ENCODE data around the gene TP53.

The TP53 gene

GRCh38 chr17:7685533-7686221 is 1.6 kb downstream of the TP53 start:
- Histone ChIP-seq H3K4me1 (ENCODE audit: control insufficient read depth, insufficient read depth, low read length) (peaks cover 10% of the 10 kb centered on the region), H3K9ac (ENCODE audit: low read length) (peak overlapping the region; percentile 96), H3K9me3 (ENCODE audit: control insufficient read depth, low read length) (no peaks in the 10 kb centered on the region), H3K36me3 (ENCODE audit: control insufficient read depth, insufficient read depth, low read length) (no peaks in the 10 kb centered on the region), H3K27me3 (ENCODE audit: control insufficient read depth, insufficient read depth, low read length) (no peaks in the 10 kb centered on the region), H3K4me3 (ENCODE audit: low read length) (peak overlapping the region; percentile 97)

DNA sequence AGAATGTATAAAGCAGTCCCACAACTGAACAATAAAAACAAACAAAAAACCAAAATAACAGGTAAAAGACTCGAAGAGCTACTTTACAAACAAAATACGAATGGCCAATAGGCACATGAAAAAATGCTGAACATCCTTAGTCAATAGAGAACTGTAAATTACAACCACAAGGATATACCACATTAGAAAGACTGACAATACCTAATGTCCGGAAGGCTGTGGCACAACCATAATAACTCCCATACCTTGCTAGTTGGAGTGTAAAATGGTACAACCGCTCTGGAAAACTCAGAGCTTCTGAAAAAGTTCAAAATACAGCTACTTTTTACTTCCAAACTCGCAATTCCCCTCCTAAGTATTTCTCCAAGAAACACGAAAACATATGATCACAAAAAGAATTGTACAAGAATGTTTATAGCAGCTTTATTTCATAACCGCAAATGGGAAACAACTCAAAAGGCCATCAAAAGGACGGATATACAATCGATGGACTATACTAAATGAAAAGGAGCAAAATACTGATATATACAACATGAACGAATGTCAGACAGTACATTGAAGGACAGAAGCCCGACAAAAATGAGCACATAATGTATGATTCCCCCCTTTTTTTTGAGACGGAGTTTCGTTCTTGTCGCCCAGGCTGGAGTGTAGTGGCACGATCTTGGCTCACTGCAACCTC is 2.3 kb downstream of the TP53 start:
- Histone ChIP-seq H3K9me3 (ENCODE audit: control insufficient read depth, low read length) (no peaks in the 10 kb centered on the region), H3K4me3 (ENCODE audit: low read length) (peak overlapping the region; percentile 97), H3K27me3 (ENCODE audit: control insufficient read depth, insufficient read depth, low read length) (no peaks in the 10 kb centered on the region), H3K9ac (ENCODE audit: low read length) (peak overlapping the region; percentile 96), H3K4me1 (ENCODE audit: control insufficient read depth, insufficient read depth, low read length) (peaks cover 10% of the 10 kb centered on the region), H3K36me3 (ENCODE audit: control insufficient read depth, insufficient read depth, low read length) (no peaks in the 10 kb centered on the region)

- Histone ChIP-seq H3K4me1 (ENCODE audit: control insufficient read depth, insufficient read depth, low read length) (peaks cover 2% of the 10 kb centered on the region), H3K27me3 (ENCODE audit: control insufficient read depth, insufficient read depth, low read length) (no peaks in the 10 kb centered on the region), H3K4me3 (ENCODE audit: low read length) (no peak overlapping the region)
Measured at GRCh38 chr17:7677388-7678067, 9.8 kb downstream of the TP53 start.

GRCh38 chr17:7676533-7676932 is 10.8 kb downstream of the TP53 start:
- H3K9me3 ChIP-seq (ENCODE audit: control insufficient read depth, low read length): no peaks in the 10 kb centered on the region
- no peak overlapping the region for H3K9ac ChIP-seq (ENCODE audit: low read length)
- no peak overlapping the region for H3K4me3 ChIP-seq (ENCODE audit: low read length)
- H3K4me1 ChIP-seq (ENCODE audit: control insufficient read depth, insufficient read depth, low read length): peaks cover 2% of the 10 kb centered on the region
- H3K27me3 ChIP-seq (ENCODE audit: control insufficient read depth, insufficient read depth, low read length): no peaks in the 10 kb centered on the region
- peaks cover 10% of the 10 kb centered on the region for H3K36me3 ChIP-seq (ENCODE audit: control insufficient read depth, insufficient read depth, low read length)

More at GRCh38 chr17:7677388-7678067, 9.8 kb downstream of the TP53 start:
- H3K9ac ChIP-seq (ENCODE audit: low read length): no peak overlapping the region
- no peaks in the 10 kb centered on the region for H3K9me3 ChIP-seq (ENCODE audit: control insufficient read depth, low read length)
- peaks cover 10% of the 10 kb centered on the region for H3K36me3 ChIP-seq (ENCODE audit: control insufficient read depth, insufficient read depth, low read length)

DNA sequence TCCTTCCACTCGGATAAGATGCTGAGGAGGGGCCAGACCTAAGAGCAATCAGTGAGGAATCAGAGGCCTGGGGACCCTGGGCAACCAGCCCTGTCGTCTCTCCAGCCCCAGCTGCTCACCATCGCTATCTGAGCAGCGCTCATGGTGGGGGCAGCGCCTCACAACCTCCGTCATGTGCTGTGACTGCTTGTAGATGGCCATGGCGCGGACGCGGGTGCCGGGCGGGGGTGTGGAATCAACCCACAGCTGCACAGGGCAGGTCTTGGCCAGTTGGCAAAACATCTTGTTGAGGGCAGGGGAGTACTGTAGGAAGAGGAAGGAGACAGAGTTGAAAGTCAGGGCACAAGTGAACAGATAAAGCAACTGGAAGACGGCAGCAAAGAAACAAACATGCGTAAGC is 12.4 kb downstream of the TP53 start:
- Histone ChIP-seq H3K4me3 (ENCODE audit: low read length) (no peak overlapping the region), H3K9ac (ENCODE audit: low read length) (no peak overlapping the region), H3K9me3 (ENCODE audit: control insufficient read depth, low read length) (no peaks in the 10 kb centered on the region), H3K36me3 (ENCODE audit: control insufficient read depth, insufficient read depth, low read length) (peaks cover 10% of the 10 kb centered on the region), H3K27me3 (ENCODE audit: control insufficient read depth, insufficient read depth, low read length) (no peaks in the 10 kb centered on the region), H3K4me1 (ENCODE audit: control insufficient read depth, insufficient read depth, low read length) (peaks cover 2% of the 10 kb centered on the region)

GRCh38 chr17:7673239-7673638 is 14.1 kb downstream of the TP53 start:
- Histone ChIP-seq H3K9me3 (ENCODE audit: control insufficient read depth, low read length) (no peaks in the 10 kb centered on the region), H3K36me3 (ENCODE audit: control insufficient read depth, insufficient read depth, low read length) (peaks cover 10% of the 10 kb centered on the region), H3K9ac (ENCODE audit: low read length) (no peak overlapping the region), H3K4me3 (ENCODE audit: low read length) (no peak overlapping the region), H3K27me3 (ENCODE audit: control insufficient read depth, insufficient read depth, low read length) (no peaks in the 10 kb centered on the region), H3K4me1 (ENCODE audit: control insufficient read depth, insufficient read depth, low read length) (peaks cover 2% of the 10 kb centered on the region)

DNA sequence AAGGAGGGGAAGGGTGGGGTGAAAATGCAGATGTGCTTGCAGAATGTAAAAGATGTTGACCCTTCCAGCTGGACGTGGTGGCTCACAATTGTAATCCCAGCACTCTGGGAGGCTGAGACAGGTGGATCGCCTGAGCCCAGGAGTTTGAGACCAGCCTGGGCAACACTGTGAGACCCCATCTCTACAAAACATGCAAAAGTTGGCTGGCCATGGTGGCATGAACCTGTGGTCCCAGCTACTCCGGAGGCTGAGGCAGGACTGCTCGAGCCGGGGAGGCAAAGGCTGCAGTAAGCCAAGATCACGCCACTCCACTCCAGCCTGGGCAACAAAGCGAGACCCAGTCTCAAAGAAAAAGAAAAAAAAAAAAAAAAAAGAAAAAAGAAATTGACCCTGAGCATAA is 18.8 kb downstream of the TP53 start:
- H3K4me3 ChIP-seq (ENCODE audit: low read length): no peak overlapping the region
- H3K36me3 ChIP-seq (ENCODE audit: control insufficient read depth, insufficient read depth, low read length): peaks cover under 1% of the 10 kb centered on the region
- H3K4me1 ChIP-seq (ENCODE audit: control insufficient read depth, insufficient read depth, low read length): peaks cover 3% of the 10 kb centered on the region
- H3K27me3 ChIP-seq (ENCODE audit: control insufficient read depth, insufficient read depth, low read length): no peaks in the 10 kb centered on the region
- H3K9me3 ChIP-seq (ENCODE audit: control insufficient read depth, low read length): no peaks in the 10 kb centered on the region
- no peak overlapping the region for H3K9ac ChIP-seq (ENCODE audit: low read length)

DNA sequence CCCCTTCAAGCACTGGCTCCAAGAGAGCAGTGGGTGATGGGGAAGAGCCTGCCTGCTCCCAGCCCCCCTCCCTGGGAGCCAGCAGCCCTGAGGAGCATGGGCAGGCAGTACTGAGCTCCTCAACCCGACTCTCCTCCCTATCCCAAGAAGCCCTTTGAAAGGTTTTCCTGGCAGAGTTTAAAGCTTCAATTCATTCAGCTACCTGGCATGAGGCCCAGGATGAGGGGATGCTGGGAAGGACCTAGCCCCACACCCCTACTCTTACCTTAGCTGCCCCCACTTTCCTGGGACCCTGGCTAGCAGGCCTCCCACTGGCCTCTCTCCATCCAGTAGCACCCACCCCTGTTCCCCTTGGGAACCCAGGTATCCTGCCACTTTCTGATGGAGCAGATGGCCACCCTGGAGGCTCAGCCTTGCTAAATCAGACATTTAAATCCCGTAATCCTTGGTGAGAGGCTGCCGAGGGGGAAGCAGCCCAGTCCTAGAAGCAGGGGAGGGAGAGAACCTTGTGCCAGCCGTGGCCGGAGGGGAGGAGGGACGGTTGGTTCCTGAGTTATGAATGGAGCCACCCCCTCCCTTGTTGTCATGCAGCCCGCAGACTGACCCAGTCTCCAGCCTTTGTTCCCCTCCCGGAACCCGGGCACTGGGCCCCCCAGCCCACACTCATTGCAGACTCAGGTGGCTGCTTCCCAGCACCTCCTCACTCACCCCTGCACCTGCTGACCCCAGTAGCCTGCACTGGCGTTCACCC is 19.5 kb downstream of the TP53 start:
- Histone ChIP-seq H3K9ac (ENCODE audit: low read length) (no peak overlapping the region), H3K9me3 (ENCODE audit: control insufficient read depth, low read length) (no peaks in the 10 kb centered on the region), H3K4me3 (ENCODE audit: low read length) (no peak overlapping the region), H3K27me3 (ENCODE audit: control insufficient read depth, insufficient read depth, low read length) (no peaks in the 10 kb centered on the region), H3K4me1 (ENCODE audit: control insufficient read depth, insufficient read depth, low read length) (peaks cover 3% of the 10 kb centered on the region), H3K36me3 (ENCODE audit: control insufficient read depth, insufficient read depth, low read length) (no peaks in the 10 kb centered on the region)

DNA sequence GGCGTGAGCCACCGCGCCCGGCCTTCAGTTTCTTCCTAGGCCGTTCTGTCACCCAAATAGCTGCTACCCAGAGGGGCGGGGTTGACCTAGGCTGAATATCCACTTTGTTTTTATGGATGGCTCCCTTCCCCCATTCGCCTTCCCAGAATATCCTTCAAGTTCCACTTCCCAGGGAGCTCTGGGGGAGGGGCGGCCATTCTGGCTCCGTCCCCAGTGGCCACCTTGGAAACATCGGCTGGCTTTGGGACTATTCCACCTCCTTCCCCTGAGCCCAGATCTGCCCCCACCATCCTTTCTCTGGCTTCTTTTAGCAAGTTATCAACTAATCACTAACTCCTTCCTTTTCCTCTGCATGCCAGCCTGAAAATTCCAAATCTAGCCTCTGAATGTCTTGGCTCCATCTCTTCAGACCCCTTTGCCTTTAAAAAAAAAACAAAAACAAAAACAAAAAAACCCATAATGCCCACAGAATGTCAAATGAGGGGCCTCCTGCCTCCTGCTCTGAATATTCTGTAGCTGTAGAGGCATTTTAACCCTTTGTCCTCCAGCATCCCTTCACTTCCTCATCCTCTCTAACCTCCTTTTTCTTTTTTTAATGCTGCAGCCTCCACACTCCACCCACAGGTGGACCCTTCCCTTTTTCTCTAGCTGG is 30.2 kb downstream of the TP53 start:
- peaks cover 22% of the 10 kb centered on the region for H3K27me3 ChIP-seq (ENCODE audit: control insufficient read depth, insufficient read depth, low read length)
- H3K9me3 ChIP-seq (ENCODE audit: control insufficient read depth, low read length): no peaks in the 10 kb centered on the region
- no peak overlapping the region for H3K4me3 ChIP-seq (ENCODE audit: low read length)
- H3K36me3 ChIP-seq (ENCODE audit: control insufficient read depth, insufficient read depth, low read length): no peaks in the 10 kb centered on the region
- no peaks in the 10 kb centered on the region for H3K4me1 ChIP-seq (ENCODE audit: control insufficient read depth, insufficient read depth, low read length)
- no peak overlapping the region for H3K9ac ChIP-seq (ENCODE audit: low read length)

GRCh38 chr17:7655541-7655840 is 31.8 kb downstream of the TP53 start:
- no peaks in the 10 kb centered on the region for H3K9me3 ChIP-seq (ENCODE audit: control insufficient read depth, low read length)
- H3K27me3 ChIP-seq (ENCODE audit: control insufficient read depth, insufficient read depth, low read length): peaks cover 38% of the 10 kb centered on the region
- no peaks in the 10 kb centered on the region for H3K36me3 ChIP-seq (ENCODE audit: control insufficient read depth, insufficient read depth, low read length)
- no peak overlapping the region for H3K4me3 ChIP-seq (ENCODE audit: low read length)
- H3K4me1 ChIP-seq (ENCODE audit: control insufficient read depth, insufficient read depth, low read length): peaks cover 12% of the 10 kb centered on the region
- no peak overlapping the region for H3K9ac ChIP-seq (ENCODE audit: low read length)

- H3K4me3 ChIP-seq (ENCODE audit: low read length): no peak overlapping the region
Measured at GRCh38 chr17:7654832-7655540, 32.3 kb downstream of the TP53 start.

More at GRCh38 chr17:7654832-7655540, 32.3 kb downstream of the TP53 start:
- Histone ChIP-seq H3K4me1 (ENCODE audit: control insufficient read depth, insufficient read depth, low read length) (peaks cover 17% of the 10 kb centered on the region), H3K9me3 (ENCODE audit: control insufficient read depth, low read length) (no peaks in the 10 kb centered on the region), H3K36me3 (ENCODE audit: control insufficient read depth, insufficient read depth, low read length) (no peaks in the 10 kb centered on the region), H3K27me3 (ENCODE audit: control insufficient read depth, insufficient read depth, low read length) (peaks cover 43% of the 10 kb centered on the region), H3K9ac (ENCODE audit: low read length) (no peak overlapping the region)

Data from mucosa of stomach (tissue), 1 donor.